T47D (cell line): ENCODE data around the gene AGMO.
"Not testable (repeated sequence)": the region's sequence is repeated elsewhere in the genome, so short reads cannot be mapped to it uniquely, and the experiment has no call there.

Source experiments
- DNase-seq, 2 experiments: peaks; one replicate each; pipeline versions ENCODE4 v3.0.0 to v3.0.0-alpha.2; 2011 to 2012; ENCODE audit warnings: low read depth in 1 of 2, low spot score in 1 of 2
- JUND ChIP-seq: IDR thresholded peaks from 2 replicates; pipeline ENCODE4 v1.6.1; 2012; ENCODE audit warnings: low read depth
- in situ Hi-C: cut with HindIII; loops from 2 replicates; pipeline ENCODE4 v1.10.0; 2016; ENCODE audit warnings: low sequenced_read_pairs, low pct_unique_long_range_greater_than_20kb

AGMO gene

GRCh38 chr7:15306296-15306695 is 255.5 kb downstream of the AGMO start:
- no peak for TF ChIP-seq JUND
- in situ Hi-C loops: no loop called here
- DNase-seq: no peak

- DNase-seq: peak in 1 of 2 experiments; percentile 71
- TF ChIP-seq JUND: no peak
- in situ Hi-C loops: no loop called here
Observed at GRCh38 chr7:15305002-15305600, 256.7 kb downstream of the AGMO start.

GRCh38 chr7:15303357-15303756 is 258.5 kb downstream of the AGMO start:
- in situ Hi-C loops: no loop called here
- DNase-seq: no peak
- TF ChIP-seq JUND: no peak

- in situ Hi-C loops, DNase-seq: not testable (repeated sequence)
Observed at GRCh38 chr7:15300986-15301385, 260.8 kb downstream of the AGMO start.

GRCh38 chr7:15292138-15292537 is 269.7 kb downstream of the AGMO start:
- DNase-seq: no peak
- in situ Hi-C loops: no loop called here
- no peak for TF ChIP-seq JUND

- peak in 1 of 2 experiments; percentile 35 for DNase-seq
Observed at GRCh38 chr7:15291699-15292098, 270.1 kb downstream of the AGMO start.

GRCh38 chr7:15288741-15289140 is 273.1 kb downstream of the AGMO start:
- no peak for TF ChIP-seq JUND
- no peak for DNase-seq
- in situ Hi-C loops: no loop called here

More at GRCh38 chr7:15291699-15292098, 270.1 kb downstream of the AGMO start:
- TF ChIP-seq JUND: no peak
- in situ Hi-C loops: no loop called here

- DNase-seq: no peak
- in situ Hi-C loops: no loop called here
- TF ChIP-seq JUND: no peak
Observed at GRCh38 chr7:15284396-15284795, 277.4 kb downstream of the AGMO start.

- no peak for TF ChIP-seq JUND
- in situ Hi-C loops: no loop called here
- DNase-seq: no peak
Observed at GRCh38 chr7:15280078-15280733, 281.6 kb downstream of the AGMO start.

GRCh38 chr7:15279640-15280039 is 282.2 kb downstream of the AGMO start:
- no peak for TF ChIP-seq JUND
- in situ Hi-C loops: no loop called here
- DNase-seq: no peak

GRCh38 chr7:15257689-15258088 is 304.1 kb downstream of the AGMO start:
- DNase-seq: no peak
- TF ChIP-seq JUND: no peak
- in situ Hi-C loops: no loop called here

GRCh38 chr7:15252181-15252580 is 309.6 kb downstream of the AGMO start:
- no peak for TF ChIP-seq JUND
- DNase-seq: no peak
- in situ Hi-C loops: no loop called here

GRCh38 chr7:15248514-15248913 is 313.3 kb downstream of the AGMO start:
- TF ChIP-seq JUND: no peak
- in situ Hi-C loops: no loop called here
- DNase-seq: no peak

GRCh38 chr7:15245831-15246230 is 316.0 kb downstream of the AGMO start:
- DNase-seq: no peak
- in situ Hi-C loops: no loop called here
- no peak for TF ChIP-seq JUND
